ENCODE data around the gene INF2. TPM values are rescaled to one million over a fixed set of nuclear protein-coding genes. Genes with fewer than 3 reads are reported as not detected.
"Not testable (repeated sequence)": the region's sequence is repeated elsewhere in the genome, so short reads cannot be mapped to it uniquely, and the experiment has no call there.

Gene INF2
- total and polyA plus RNA-seq, 4 donors, result 22.8 to 72.8 (median 44.0) TPM

- 75% methylated on average over 10 of the region's 13 CpGs for WGBS (ENCODE audit: insufficient coverage)
- H3K27ac ChIP-seq (ENCODE audit: low read depth, low read length), result no peak overlapping the region
- H3K4me3 ChIP-seq (ENCODE audit: low read depth, low read length), result no peak overlapping the region
- H3K9me3 ChIP-seq (ENCODE audit: control insufficient read depth, insufficient read depth, low read length), result no peaks in the 10 kb centered on the region
- DNase-seq (ENCODE audit: low read depth in 4 of 6, low spot score in 6 of 6), result no peak
- peaks cover 47% of the 10 kb centered on the region for H3K4me1 ChIP-seq (ENCODE audit: control insufficient read depth, insufficient read depth, low read length)
- H3K27me3 ChIP-seq (ENCODE audit: control insufficient read depth, insufficient read depth, low read length), result no peaks in the 10 kb centered on the region
- peaks cover 27% of the 10 kb centered on the region for H3K36me3 ChIP-seq (ENCODE audit: control insufficient read depth, insufficient read depth, low read length)
Observed at GRCh38 chr14:104746071-104746545, 56.7 kb downstream of the INF2 start.

DNA sequence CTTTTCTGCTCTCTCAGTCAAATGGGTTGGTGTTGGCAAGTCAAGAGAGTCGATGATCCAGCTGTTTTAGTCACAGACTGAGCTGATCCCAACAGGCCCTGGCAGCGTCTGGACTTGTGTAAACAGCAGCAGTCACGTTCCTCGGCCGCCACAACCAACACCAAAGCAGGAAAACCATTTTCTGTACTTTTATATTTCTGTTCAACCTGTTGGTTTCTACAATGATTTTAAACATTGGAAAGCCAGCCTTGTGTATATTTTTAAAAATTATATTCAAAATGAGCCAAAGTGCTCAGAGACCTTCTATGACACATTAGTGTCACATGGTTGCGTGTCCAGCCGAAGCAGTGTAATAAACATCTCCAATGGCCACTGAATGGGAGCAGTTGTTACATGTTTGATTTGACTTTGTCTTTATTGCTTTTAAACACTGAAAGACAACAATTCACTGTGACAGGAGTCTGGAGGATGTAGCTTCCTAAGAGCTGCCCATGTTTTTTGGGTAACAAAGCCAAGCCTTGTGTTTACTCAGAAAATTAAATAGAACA lies 57.6 kb downstream of the INF2 start:
- no peak overlapping the region for H3K4me3 ChIP-seq (ENCODE audit: low read depth, low read length)
- DNase-seq (ENCODE audit: low read depth in 4 of 6, low spot score in 6 of 6), result peak in 1 of 6 donors; percentile 64
- peaks cover 50% of the 10 kb centered on the region for H3K4me1 ChIP-seq (ENCODE audit: control insufficient read depth, insufficient read depth, low read length)
- no peaks in the 10 kb centered on the region for H3K27me3 ChIP-seq (ENCODE audit: control insufficient read depth, insufficient read depth, low read length)
- WGBS (ENCODE audit: insufficient coverage), result 83% methylated on average over 1 of the region's 7 CpGs
- peaks cover 18% of the 10 kb centered on the region for H3K36me3 ChIP-seq (ENCODE audit: control insufficient read depth, insufficient read depth, low read length)
- peak overlapping the region; percentile 26 for H3K27ac ChIP-seq (ENCODE audit: low read depth, low read length)
- H3K9me3 ChIP-seq (ENCODE audit: control insufficient read depth, insufficient read depth, low read length), result no peaks in the 10 kb centered on the region

DNA sequence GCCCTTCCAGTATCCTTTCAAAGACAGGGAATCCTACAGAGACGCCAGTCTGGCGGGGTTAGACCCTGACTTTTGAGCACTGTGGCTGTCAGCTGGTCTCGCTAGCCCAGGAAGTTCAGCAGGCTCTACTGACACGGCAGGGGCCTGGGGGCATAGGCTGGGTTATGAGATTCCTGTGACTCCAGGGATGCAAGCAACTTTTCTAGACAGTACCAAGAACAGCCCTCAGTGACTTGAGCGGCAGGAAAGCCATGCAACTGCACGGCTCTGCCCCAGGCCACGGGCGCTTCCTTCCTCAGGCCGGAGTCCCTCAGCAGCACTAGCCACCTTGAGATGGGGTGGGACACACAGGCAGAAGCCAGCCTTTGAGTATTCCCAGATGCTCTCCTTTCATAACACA lies 58.5 kb downstream of the INF2 start:
- Histone ChIP-seq H3K36me3 (ENCODE audit: control insufficient read depth, insufficient read depth, low read length) (peaks cover 10% of the 10 kb centered on the region), H3K9me3 (ENCODE audit: control insufficient read depth, insufficient read depth, low read length) (no peaks in the 10 kb centered on the region), H3K4me1 (ENCODE audit: control insufficient read depth, insufficient read depth, low read length) (peaks cover 46% of the 10 kb centered on the region), H3K27me3 (ENCODE audit: control insufficient read depth, insufficient read depth, low read length) (no peaks in the 10 kb centered on the region), H3K27ac (ENCODE audit: low read depth, low read length) (no peak overlapping the region), H3K4me3 (ENCODE audit: low read depth, low read length) (no peak overlapping the region)
- no peak for DNase-seq (ENCODE audit: low read depth in 4 of 6, low spot score in 6 of 6)
- 79% methylated on average over 9 of the region's 9 CpGs for WGBS (ENCODE audit: insufficient coverage)

DNA sequence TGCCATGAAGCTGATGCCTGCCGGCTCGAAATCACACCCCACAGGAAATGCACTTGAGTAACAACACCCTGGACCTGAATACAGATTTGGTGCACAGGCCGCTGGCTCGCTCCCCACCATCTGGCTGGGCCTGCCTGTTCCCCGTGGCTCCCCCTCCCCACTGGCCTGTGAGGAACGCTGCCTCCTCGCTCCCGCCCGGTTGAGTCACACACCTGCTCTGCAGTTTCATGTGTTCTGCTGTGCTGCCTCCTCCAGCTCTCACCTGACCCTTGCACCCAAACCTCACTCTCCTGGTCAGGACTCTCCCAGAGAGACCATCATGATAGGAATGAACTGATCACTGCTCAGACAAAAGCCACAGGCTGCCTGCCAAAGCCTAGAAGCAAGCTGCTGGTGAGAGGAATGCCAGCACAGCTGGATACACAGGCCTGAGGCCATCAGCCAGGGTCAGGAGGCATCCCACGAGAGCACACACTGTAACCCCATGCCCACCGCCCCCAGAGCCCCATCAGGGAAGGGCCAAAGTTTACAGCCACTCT lies 59.8 kb downstream of the INF2 start:
- DNase-seq (ENCODE audit: low read depth in 4 of 6, low spot score in 6 of 6), result peak in 3 of 6 donors; percentile 19 to 57 (median 52)
- peaks cover 44% of the 10 kb centered on the region for H3K4me1 ChIP-seq (ENCODE audit: control insufficient read depth, insufficient read depth, low read length)
- WGBS (ENCODE audit: insufficient coverage), result 30% methylated on average over 9 of the region's 11 CpGs

DNA sequence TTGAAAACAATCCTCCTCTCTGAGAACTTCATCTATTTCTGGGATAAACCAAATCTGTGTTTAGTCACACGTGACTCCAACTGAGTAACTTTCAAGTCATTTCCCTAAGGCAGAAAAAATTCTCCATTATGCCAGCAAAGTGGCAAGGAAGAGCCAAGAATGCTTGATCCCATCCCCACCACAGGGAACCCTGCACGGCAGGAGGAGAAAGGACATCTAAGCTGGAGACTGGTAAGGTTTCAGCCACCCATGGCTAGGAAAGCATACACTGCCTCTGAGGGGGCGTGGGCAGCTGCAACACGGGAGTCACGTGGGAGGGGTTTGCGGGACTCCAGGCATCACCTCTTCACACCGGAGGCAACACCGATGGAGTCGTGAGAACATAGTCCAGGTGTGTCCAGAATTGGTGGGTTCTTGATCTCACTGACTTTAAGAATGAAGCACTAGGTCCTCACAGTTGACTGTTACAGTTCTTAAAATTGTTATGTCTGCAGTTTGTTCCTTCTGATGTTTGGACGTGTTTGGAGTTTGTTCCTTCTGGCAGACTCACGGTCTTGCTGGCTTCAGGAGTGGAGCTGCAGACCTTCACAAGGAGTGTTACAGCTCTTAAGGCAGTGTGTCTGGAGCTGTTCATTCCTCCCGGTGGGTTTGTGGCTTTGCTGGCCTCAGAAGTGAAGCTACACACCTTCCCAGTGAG lies 60.8 kb downstream of the INF2 start:
- Histone ChIP-seq H3K27me3 (ENCODE audit: control insufficient read depth, insufficient read depth, low read length) (no peaks in the 10 kb centered on the region), H3K36me3 (ENCODE audit: control insufficient read depth, insufficient read depth, low read length) (peaks cover 13% of the 10 kb centered on the region), H3K27ac (ENCODE audit: low read depth, low read length) (no peak overlapping the region), H3K4me3 (ENCODE audit: low read depth, low read length) (no peak overlapping the region), H3K9me3 (ENCODE audit: control insufficient read depth, insufficient read depth, low read length) (no peaks in the 10 kb centered on the region), H3K4me1 (ENCODE audit: control insufficient read depth, insufficient read depth, low read length) (peaks cover 53% of the 10 kb centered on the region)
- 87% methylated on average over 11 of the region's 12 CpGs for WGBS (ENCODE audit: insufficient coverage)
- no peak for DNase-seq (ENCODE audit: low read depth in 4 of 6, low spot score in 6 of 6)

More for the DNA sequence above, 59.8 kb downstream of the INF2 start:
- peaks cover 6% of the 10 kb centered on the region for H3K36me3 ChIP-seq (ENCODE audit: control insufficient read depth, insufficient read depth, low read length)
- no peaks in the 10 kb centered on the region for H3K27me3 ChIP-seq (ENCODE audit: control insufficient read depth, insufficient read depth, low read length)
- H3K4me3 ChIP-seq (ENCODE audit: low read depth, low read length), result no peak overlapping the region
- no peaks in the 10 kb centered on the region for H3K9me3 ChIP-seq (ENCODE audit: control insufficient read depth, insufficient read depth, low read length)
- H3K27ac ChIP-seq (ENCODE audit: low read depth, low read length), result peak overlapping the region; percentile 25

DNA sequence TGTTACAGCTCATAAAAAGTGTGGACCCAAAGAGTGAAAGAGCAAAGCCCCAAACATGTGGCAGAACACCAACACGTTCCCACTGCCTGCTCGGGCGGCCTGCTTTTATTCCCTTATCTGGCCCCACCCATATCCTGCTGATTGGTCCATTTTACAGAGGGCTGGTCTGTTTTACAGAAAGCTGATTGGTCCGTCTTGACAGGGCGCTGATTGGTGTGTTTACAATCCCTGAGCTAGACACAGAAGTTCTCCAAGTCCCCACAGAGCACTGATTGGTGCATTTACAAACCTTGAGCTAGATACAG lies 61.3 kb downstream of the INF2 start:
- not testable (repeated sequence) for H3K9me3 ChIP-seq (ENCODE audit: control insufficient read depth, insufficient read depth, low read length); H3K4me3 ChIP-seq (ENCODE audit: low read depth, low read length); H3K27ac ChIP-seq (ENCODE audit: low read depth, low read length); DNase-seq (ENCODE audit: low read depth in 4 of 6, low spot score in 6 of 6); H3K27me3 ChIP-seq (ENCODE audit: control insufficient read depth, insufficient read depth, low read length)
- Histone ChIP-seq H3K36me3 (ENCODE audit: control insufficient read depth, insufficient read depth, low read length) (peaks cover 18% of the 10 kb centered on the region), H3K4me1 (ENCODE audit: control insufficient read depth, insufficient read depth, low read length) (peaks cover 53% of the 10 kb centered on the region)
- WGBS (ENCODE audit: insufficient coverage), result 92% methylated on average over 5 of the region's 5 CpGs

- Histone ChIP-seq H3K9me3 (ENCODE audit: control insufficient read depth, insufficient read depth, low read length) (no peaks in the 10 kb centered on the region), H3K4me1 (ENCODE audit: control insufficient read depth, insufficient read depth, low read length) (peaks cover 50% of the 10 kb centered on the region), H3K27me3 (ENCODE audit: control insufficient read depth, insufficient read depth, low read length) (no peaks in the 10 kb centered on the region), H3K27ac (ENCODE audit: low read depth, low read length) (peak overlapping the region; percentile 85), H3K4me3 (ENCODE audit: low read depth, low read length) (peak overlapping the region; percentile 76), H3K36me3 (ENCODE audit: control insufficient read depth, insufficient read depth, low read length) (peaks cover 25% of the 10 kb centered on the region)
- no peak for DNase-seq (ENCODE audit: low read depth in 4 of 6, low spot score in 6 of 6)
- 78% methylated on average over 84 of the region's 90 CpGs for WGBS (ENCODE audit: insufficient coverage)
Observed at GRCh38 chr14:104751539-104752422, 62.4 kb downstream of the INF2 start.

DNA sequence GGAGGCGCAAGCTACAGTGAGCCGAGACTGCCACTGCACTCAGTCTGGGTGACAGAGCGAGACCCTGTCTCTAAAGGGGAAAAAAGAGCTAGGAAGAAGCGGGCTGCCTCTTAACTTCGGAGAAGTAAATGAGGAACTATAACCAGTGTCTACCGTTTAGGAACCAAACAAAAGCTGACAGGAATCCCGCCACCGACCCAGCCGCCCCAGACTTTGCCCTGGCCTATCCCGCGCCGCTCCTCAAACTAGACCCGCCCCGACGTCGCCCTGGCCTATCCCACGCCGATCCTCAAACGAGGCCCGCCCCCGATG lies 63.0 kb downstream of the INF2 start:
- Histone ChIP-seq H3K27ac (ENCODE audit: low read depth, low read length) (peak overlapping the region; percentile 85), H3K27me3 (ENCODE audit: control insufficient read depth, insufficient read depth, low read length) (no peaks in the 10 kb centered on the region), H3K36me3 (ENCODE audit: control insufficient read depth, insufficient read depth, low read length) (peaks cover 31% of the 10 kb centered on the region), H3K4me1 (ENCODE audit: control insufficient read depth, insufficient read depth, low read length) (peaks cover 49% of the 10 kb centered on the region), H3K4me3 (ENCODE audit: low read depth, low read length) (peak overlapping the region; percentile 76), H3K9me3 (ENCODE audit: control insufficient read depth, insufficient read depth, low read length) (no peaks in the 10 kb centered on the region)
- WGBS (ENCODE audit: insufficient coverage), result 10% methylated on average over 21 of the region's 21 CpGs
- DNase-seq (ENCODE audit: low read depth in 4 of 6, low spot score in 6 of 6), result no peak

GRCh38 chr14:104752735-104753527 lies 63.5 kb downstream of the INF2 start, which contains the start of gene SIVA1:
Gene SIVA1, plus strand, starts transcription at chr14:104753147. Its CDS starts 55 bp downstream, at chr14:104753202.
- peaks cover 44% of the 10 kb centered on the region for H3K4me1 ChIP-seq (ENCODE audit: control insufficient read depth, insufficient read depth, low read length)
- no peaks in the 10 kb centered on the region for H3K27me3 ChIP-seq (ENCODE audit: control insufficient read depth, insufficient read depth, low read length)
- no peaks in the 10 kb centered on the region for H3K9me3 ChIP-seq (ENCODE audit: control insufficient read depth, insufficient read depth, low read length)
- 0% methylated on average over 93 of the region's 95 CpGs for WGBS (ENCODE audit: insufficient coverage)
- peak; percentile 96 to 100 (median 98) for DNase-seq (ENCODE audit: low read depth in 4 of 6, low spot score in 6 of 6)
- peaks cover 36% of the 10 kb centered on the region for H3K36me3 ChIP-seq (ENCODE audit: control insufficient read depth, insufficient read depth, low read length)
- peak within 1 kb of the TSS; percentile 85 for H3K27ac ChIP-seq (ENCODE audit: low read depth, low read length)
- peak within 1 kb of the TSS; percentile 76 for H3K4me3 ChIP-seq (ENCODE audit: low read depth, low read length)

Measured in spinal cord (tissue), 10 donors.